GM21367 (cell line): ENCODE results near the gene ABI2.
"Not testable (repeated sequence)": the region's sequence is repeated elsewhere in the genome, so short reads cannot be mapped to it uniquely, and the experiment has no call there.

Source experiments
- ATAC-seq: cut with Tn5 transposase; IDR thresholded peaks from one replicate; pipeline ENCODE4 v1.9.1; 2021; ENCODE audit not compliant: unreplicated experiment

The ABI2 gene

GRCh38 chr2:203418271-203418670, 90.1 kb downstream of the ABI2 start:
- no peak for ATAC-seq

- ATAC-seq, result no peak
Observed at GRCh38 chr2:203427061-203427460, 98.9 kb downstream of the ABI2 start.

GRCh38 chr2:203429643-203430042, 101.4 kb downstream of the ABI2 start:
- not testable (repeated sequence) for ATAC-seq

- no peak for ATAC-seq
Observed at GRCh38 chr2:203431391-203432185, 103.4 kb downstream of the ABI2 start.

- ATAC-seq, result no peak
Observed at GRCh38 chr2:203432811-203433210, 104.6 kb downstream of the ABI2 start.

GRCh38 chr2:203436496-203436895, 108.3 kb downstream of the ABI2 start:
- no peak for ATAC-seq

GRCh38 chr2:203437511-203437910, 109.3 kb downstream of the ABI2 start:
- ATAC-seq, result no peak

- no peak for ATAC-seq
Observed at GRCh38 chr2:203438528-203438927, 110.3 kb downstream of the ABI2 start.

GRCh38 chr2:203440671-203441070, 112.5 kb downstream of the ABI2 start:
- ATAC-seq, result no peak

GRCh38 chr2:203441463-203441862, 113.3 kb downstream of the ABI2 start:
- no peak for ATAC-seq

- ATAC-seq, result no peak
Observed at GRCh38 chr2:203442463-203442862, 114.3 kb downstream of the ABI2 start.

GRCh38 chr2:203444738-203445137, 116.5 kb downstream of the ABI2 start:
- ATAC-seq, result no peak

- ATAC-seq, result no peak
Observed at GRCh38 chr2:203446071-203446481, 117.9 kb downstream of the ABI2 start.

GRCh38 chr2:203446780-203447179, 118.6 kb downstream of the ABI2 start:
- no peak for ATAC-seq

- no peak for ATAC-seq
Observed at GRCh38 chr2:203450561-203450960, 122.4 kb downstream of the ABI2 start.

GRCh38 chr2:203451011-203451410, 122.8 kb downstream of the ABI2 start:
- ATAC-seq, result no peak

- no peak for ATAC-seq
Observed at GRCh38 chr2:203451689-203452088, 123.5 kb downstream of the ABI2 start.

GRCh38 chr2:203453858-203454451, 125.8 kb downstream of the ABI2 start:
- no peak for ATAC-seq

- ATAC-seq, result no peak
Observed at GRCh38 chr2:203455209-203455608, 127.0 kb downstream of the ABI2 start.

GRCh38 chr2:203461746-203462145, 133.6 kb downstream of the ABI2 start:
- ATAC-seq, result no peak

- no peak for ATAC-seq
Observed at GRCh38 chr2:203462308-203462707, 134.1 kb downstream of the ABI2 start.

GRCh38 chr2:203463266-203463678, 135.1 kb downstream of the ABI2 start:
- ATAC-seq, result no peak

GRCh38 chr2:203469546-203469945, 141.4 kb downstream of the ABI2 start:
- no peak for ATAC-seq
